ENCODE data around the gene SCD. TPM values are rescaled to one million over a fixed set of nuclear protein-coding genes. Genes with fewer than 3 reads are reported as not detected.
A peak's percentile ranks its signal among the peaks of the same experiment; 100 is the strongest.

The SCD gene
- total and polyA plus RNA-seq, 9 of the 15 experiments (the other 6 are each of a cell fraction or from before 2014, with no cell fraction given), result 114 to 486 (median 188) TPM

DNA sequence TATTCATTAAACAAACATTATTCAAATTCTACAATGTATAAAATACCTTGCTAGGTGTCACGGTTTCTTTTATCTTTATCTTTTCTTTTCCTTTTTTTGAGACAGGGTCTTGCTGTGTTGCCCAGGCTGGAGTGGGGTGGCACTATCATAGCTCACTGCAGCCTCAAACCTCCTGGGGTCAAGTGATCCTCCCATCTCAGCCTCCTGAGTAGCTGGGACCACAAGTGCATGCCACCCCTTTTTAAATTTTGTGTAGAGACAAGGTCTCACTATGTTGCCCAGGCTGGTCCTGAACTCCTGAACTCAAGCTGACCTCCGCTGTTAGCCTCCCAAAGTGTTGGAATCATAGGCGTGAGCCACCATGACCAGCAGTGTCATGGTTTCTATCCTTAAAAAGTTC, 42.6 kb upstream of the SCD start:
- Histone ChIP-seq H3K27ac (ENCODE audit: extremely low read depth, low read depth, low read length) (no peak overlapping the region), H3K36me3 (ENCODE audit: control insufficient read depth, insufficient read depth, low read length) (no peaks in the 10 kb centered on the region), H3K4me3 (no peak overlapping the region), H3K27me3 (ENCODE audit: control insufficient read depth in 2 of 2, insufficient read depth in 2 of 2, low read length in 2 of 2) (peaks cover 10 to 14% of the 10 kb centered on the region in 2 experiments; a peak in 4 of 5 replicates), H2AFZ (ENCODE audit: low read depth, low read length) (no peak overlapping the region), H4K20me1 (replicated peaks; ENCODE audit: control insufficient read depth, insufficient read depth, low read length) (no peaks in the 10 kb centered on the region), H3K4me2 (ENCODE audit: insufficient read depth, low read length) (no peak overlapping the region), H3K4me1 (replicated peaks in 1 of 2; ENCODE audit: control insufficient read depth in 2 of 2, insufficient read depth in 2 of 2, low read length in 2 of 2) (no peaks in the 10 kb centered on the region; a peak in 1 of 5 replicates), H3K79me2 (ENCODE audit: control insufficient read depth, insufficient read depth, low read length) (no peaks in the 10 kb centered on the region), H3K9ac (ENCODE audit: insufficient read depth in 1 of 2, low read depth in 2 of 2, low read length in 2 of 2) (no peak overlapping the region), H3K9me3 (replicated peaks; ENCODE audit: control insufficient read depth, insufficient read depth, low read depth, low read length) (no peaks in the 10 kb centered on the region), H3K9me1 (ENCODE audit: control insufficient read depth, insufficient read depth, low read length) (no peaks in the 10 kb centered on the region)
- ChIA-PET POLR2A (interaction anchor here (0.7 kb wide), 1 partner anchor 9 kb away, joined by 3 read pairs; no protein-coding TSS in a partner anchor), CTCF (ENCODE audit: low intra/inter-chr PET ratio) (interaction anchor here (1.3 to 3.9 kb wide), 3 partner anchors 32 to 204 kb away, joined by 5 to 38 read pairs (median 8); no protein-coding TSS in a partner anchor)
- intact Hi-C loops (cut with micrococcal nuclease) (no loop called here), in situ Hi-C loops (cut with MboI) (no loop called here)
- TF ChIP-seq ZNF431 (CRISPR knock-in tag; IDR thresholded peaks at IDR 0.05) (no peak), ZNF121 (CRISPR knock-in tag; conservative IDR thresholded peaks at IDR 0.05) (peak; percentile 40; the same call in 1 of the 2 replicates), HCFC1 (IDR thresholded peaks at IDR 0.05; ENCODE audit: low read depth, low read length) (no peak)
- DNase-seq (ENCODE audit: extremely low read depth in 1 of 4, low spot score in 3 of 4), result no peak
- no peak for ATAC-seq
- BruUV-seq (replicated peaks), result no TSS peak
- no peak for FAIRE-seq
- WGBS (ENCODE audit: insufficient coverage, low coverage, missing lambda C conversion rate), result 3% methylated on average over 3 of the region's 3 CpGs

DNA sequence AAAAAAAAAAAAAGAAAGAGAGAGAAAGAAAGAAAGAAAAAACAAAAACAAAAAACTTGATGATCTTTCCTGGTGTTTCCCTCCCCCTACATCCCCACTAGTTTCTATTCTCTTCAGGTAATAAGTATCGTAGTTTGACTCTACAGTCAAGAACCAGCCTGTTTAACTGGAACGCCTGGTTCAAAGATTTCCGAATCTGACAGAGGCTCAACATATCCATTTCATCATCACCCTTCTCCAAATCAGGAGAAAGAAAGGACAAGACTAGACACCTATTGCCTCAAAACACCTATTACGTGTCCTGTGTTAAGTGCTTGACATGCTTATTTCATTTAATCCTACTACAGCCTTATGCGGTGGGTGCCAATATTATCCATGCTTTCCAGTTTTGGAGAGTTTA, 40.2 kb upstream of the SCD start:
- Histone ChIP-seq H3K9me3 (replicated peaks; ENCODE audit: control insufficient read depth, insufficient read depth, low read depth, low read length) (no peaks in the 10 kb centered on the region), H3K79me2 (ENCODE audit: control insufficient read depth, insufficient read depth, low read length) (no peaks in the 10 kb centered on the region), H3K4me1 (replicated peaks in 1 of 2; ENCODE audit: control insufficient read depth in 2 of 2, insufficient read depth in 2 of 2, low read length in 2 of 2) (no peaks in the 10 kb centered on the region; a peak in 1 of 5 replicates), H3K36me3 (ENCODE audit: control insufficient read depth, insufficient read depth, low read length) (no peaks in the 10 kb centered on the region), H2AFZ (ENCODE audit: low read depth, low read length) (no peak overlapping the region), H3K27ac (ENCODE audit: extremely low read depth, low read depth, low read length) (no peak overlapping the region), H3K9me1 (ENCODE audit: control insufficient read depth, insufficient read depth, low read length) (no peaks in the 10 kb centered on the region), H3K27me3 (ENCODE audit: control insufficient read depth in 2 of 2, insufficient read depth in 2 of 2, low read length in 2 of 2) (peaks cover 11 to 18% of the 10 kb centered on the region in 2 experiments; a peak in 4 of 5 replicates), H3K9ac (ENCODE audit: insufficient read depth in 1 of 2, low read depth in 2 of 2, low read length in 2 of 2) (no peak overlapping the region), H4K20me1 (replicated peaks; ENCODE audit: control insufficient read depth, insufficient read depth, low read length) (no peaks in the 10 kb centered on the region), H3K4me3 (no peak overlapping the region), H3K4me2 (ENCODE audit: insufficient read depth, low read length) (no peak overlapping the region)
- no TSS peak for BruUV-seq (replicated peaks)
- ChIA-PET CTCF (ENCODE audit: low intra/inter-chr PET ratio) (no interaction called here), POLR2A (no interaction called here)
- in situ Hi-C loops (cut with MboI) (no loop called here), intact Hi-C loops (cut with micrococcal nuclease) (no loop called here)
- 42% methylated on average over 5 of the region's 5 CpGs for WGBS (ENCODE audit: insufficient coverage, low coverage, missing lambda C conversion rate)
- TF ChIP-seq KLF13 (tag; IDR thresholded peaks at IDR 0.05; ENCODE audit: borderline replicate concordance, low read depth), result no peak
- TF ChIP-seq ZSCAN32 (CRISPR knock-in tag; IDR thresholded peaks at IDR 0.05), result no peak
- no peak for FAIRE-seq
- no peak for DNase-seq (ENCODE audit: extremely low read depth in 1 of 4, low spot score in 3 of 4)
- ATAC-seq, result no peak
